ENCODE data around the gene SMYD3.
A peak's percentile ranks its signal among the peaks of the same experiment; 100 is the strongest.
"Not testable (repeated sequence)": the region's sequence is repeated elsewhere in the genome, so short reads cannot be mapped to it uniquely, and the experiment has no call there.

SMYD3 gene

GRCh38 chr1:246077476-246077875 lies 429.6 kb downstream of the SMYD3 start:
- no peak for DNase-seq (ENCODE audit: insufficient read length, low spot score)
- FAIRE-seq = no peak
- TF ChIP-seq CTCF (IDR thresholded peaks at IDR 0.05; ENCODE audit: insufficient read depth, missing control alignments) = no peak

GRCh38 chr1:246074421-246074820 lies 432.7 kb downstream of the SMYD3 start:
- TF ChIP-seq CTCF (IDR thresholded peaks at IDR 0.05; ENCODE audit: insufficient read depth, missing control alignments) = no peak
- FAIRE-seq (no peak), DNase-seq (ENCODE audit: insufficient read length, low spot score) (no peak)

GRCh38 chr1:246072456-246072955 lies 434.6 kb downstream of the SMYD3 start:
- no peak for DNase-seq (ENCODE audit: insufficient read length, low spot score)
- peak; percentile 51 for FAIRE-seq
- TF ChIP-seq CTCF (IDR thresholded peaks at IDR 0.05; ENCODE audit: insufficient read depth, missing control alignments) = no peak

- not testable (repeated sequence) for DNase-seq (ENCODE audit: insufficient read length, low spot score); FAIRE-seq
Observed at GRCh38 chr1:246071981-246072380, 435.1 kb downstream of the SMYD3 start.

- not testable (repeated sequence) for DNase-seq (ENCODE audit: insufficient read length, low spot score); FAIRE-seq
Observed at GRCh38 chr1:246071561-246071960, 435.5 kb downstream of the SMYD3 start.

- DNase-seq (ENCODE audit: insufficient read length, low spot score) (no peak), FAIRE-seq (no peak)
- no peak for TF ChIP-seq CTCF (IDR thresholded peaks at IDR 0.05; ENCODE audit: insufficient read depth, missing control alignments)
Observed at GRCh38 chr1:246069581-246069980, 437.5 kb downstream of the SMYD3 start.

GRCh38 chr1:246068619-246069509 lies 438.2 kb downstream of the SMYD3 start:
- no peak for FAIRE-seq
- DNase-seq (ENCODE audit: insufficient read length, low spot score) = no peak
- no peak for TF ChIP-seq CTCF (IDR thresholded peaks at IDR 0.05; ENCODE audit: insufficient read depth, missing control alignments)

- no peak for DNase-seq (ENCODE audit: insufficient read length, low spot score)
- no peak for TF ChIP-seq CTCF (IDR thresholded peaks at IDR 0.05; ENCODE audit: insufficient read depth, missing control alignments)
Observed at GRCh38 chr1:246068217-246068512, 438.9 kb downstream of the SMYD3 start.

More at GRCh38 chr1:246068217-246068512, 438.9 kb downstream of the SMYD3 start:
- no peak for FAIRE-seq
